ENCODE data around the gene AGBL5.
"Not testable (repeated sequence)": the region's sequence is repeated elsewhere in the genome, so short reads cannot be mapped to it uniquely, and the experiment has no call there.

Gene AGBL5

DNA sequence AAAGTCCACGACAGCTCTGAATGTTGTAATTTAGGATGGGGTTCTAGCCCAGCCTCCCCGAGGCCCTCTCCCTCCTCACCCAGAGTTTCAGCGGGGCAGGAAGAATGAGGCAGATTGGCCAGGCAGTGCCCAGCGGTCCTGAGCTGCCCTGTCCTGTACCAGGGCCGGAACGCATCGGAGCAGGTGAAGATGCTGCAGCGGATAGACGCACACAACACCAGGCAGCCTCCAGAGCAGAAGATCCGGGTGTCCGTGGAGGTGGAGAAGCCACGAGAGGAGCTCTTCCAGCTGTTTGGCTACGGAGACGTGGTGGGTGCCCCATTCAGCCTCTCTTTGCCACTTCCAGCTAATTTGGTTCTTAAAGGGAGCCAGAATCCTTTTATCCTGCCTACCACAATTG is 45.9 kb downstream of the AGBL5 start:
- TF ChIP-seq CTCF (conservative IDR thresholded peaks at IDR 0.05) (no peak), ZFX (IDR thresholded peaks at IDR 0.05) (no peak)
- no peak overlapping the region for H3K27ac ChIP-seq

DNA sequence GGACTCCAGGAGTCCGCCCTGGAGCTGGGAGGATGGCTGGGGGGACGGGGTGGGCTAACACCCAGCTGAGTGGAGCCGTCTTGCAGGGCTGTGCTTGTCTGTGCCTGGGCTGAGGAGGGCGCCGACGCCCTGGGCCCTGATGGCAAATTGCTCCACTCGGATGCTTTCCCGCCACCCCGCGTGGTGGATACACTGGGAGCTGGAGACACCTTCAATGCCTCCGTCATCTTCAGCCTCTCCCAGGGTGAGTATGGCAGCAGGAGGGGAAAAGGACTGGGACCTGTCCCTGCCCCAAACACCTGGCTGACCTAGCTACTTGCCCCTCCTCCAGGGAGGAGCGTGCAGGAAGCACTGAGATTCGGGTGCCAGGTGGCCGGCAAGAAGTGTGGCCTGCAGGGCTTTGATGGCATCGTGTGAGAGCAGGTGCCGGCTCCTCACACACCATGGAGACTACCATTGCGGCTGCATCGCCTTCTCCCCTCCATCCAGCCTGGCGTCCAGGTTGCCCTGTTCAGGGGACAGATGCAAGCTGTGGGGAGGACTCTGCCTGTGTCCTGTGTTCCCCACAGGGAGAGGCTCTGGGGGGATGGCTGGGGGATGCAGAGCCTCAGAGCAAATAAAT is 48.0 kb downstream of the AGBL5 start:
- TF ChIP-seq ZFX (IDR thresholded peaks at IDR 0.05) = no peak
- TF ChIP-seq CTCF (conservative IDR thresholded peaks at IDR 0.05) = no peak
- no peak overlapping the region for H3K27ac ChIP-seq

GRCh38 chr2:27100036-27100435 is 48.6 kb downstream of the AGBL5 start:
- H3K27ac ChIP-seq = no peak overlapping the region
- TF ChIP-seq ZFX (IDR thresholded peaks at IDR 0.05) (no peak), CTCF (conservative IDR thresholded peaks at IDR 0.05) (no peak)

DNA sequence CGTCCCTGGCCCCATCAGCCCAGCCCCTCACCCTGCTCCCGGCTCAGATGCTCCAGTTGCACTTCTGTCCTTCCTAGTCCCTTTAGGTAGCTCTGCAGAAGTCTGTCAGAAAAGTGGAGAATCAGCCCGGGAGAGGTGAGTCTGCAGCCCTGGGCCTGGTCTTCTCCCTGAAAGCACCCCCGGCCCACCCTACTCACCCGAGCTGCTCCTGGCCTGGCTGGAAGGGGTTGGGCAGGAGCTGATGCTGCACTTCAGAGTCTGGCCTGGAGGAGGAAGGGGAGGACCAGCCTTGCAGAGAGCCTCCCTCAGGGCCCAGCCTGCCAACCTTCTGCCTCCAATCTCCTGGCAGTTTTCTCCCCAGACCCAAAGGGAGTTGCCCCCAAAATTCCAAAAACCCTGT is 50.9 kb downstream of the AGBL5 start:
- TF ChIP-seq ZFX (IDR thresholded peaks at IDR 0.05) (no peak), CTCF (conservative IDR thresholded peaks at IDR 0.05) (no peak)

GRCh38 chr2:27105981-27106380 is 54.5 kb downstream of the AGBL5 start:
- no peak overlapping the region for H3K27ac ChIP-seq
- TF ChIP-seq CTCF (conservative IDR thresholded peaks at IDR 0.05) (no peak), ZFX (IDR thresholded peaks at IDR 0.05) (no peak)

More for the DNA sequence above, 50.9 kb downstream of the AGBL5 start:
- no peak overlapping the region for H3K27ac ChIP-seq

GRCh38 chr2:27108221-27108620 is 56.8 kb downstream of the AGBL5 start:
- no peak for TF ChIP-seq ZFX (IDR thresholded peaks at IDR 0.05)
- TF ChIP-seq CTCF (conservative IDR thresholded peaks at IDR 0.05) = no peak
- no peak overlapping the region for H3K27ac ChIP-seq

- TF ChIP-seq ZFX (IDR thresholded peaks at IDR 0.05) = no peak
- TF ChIP-seq CTCF (conservative IDR thresholded peaks at IDR 0.05) = no peak
- no peak overlapping the region for H3K27ac ChIP-seq
Observed at GRCh38 chr2:27109083-27109482, 57.6 kb downstream of the AGBL5 start.

GRCh38 chr2:27110603-27111352 is 59.3 kb downstream of the AGBL5 start:
- H3K27ac ChIP-seq = not testable (repeated sequence)

- not testable (repeated sequence) for H3K27ac ChIP-seq
Observed at GRCh38 chr2:27111392-27112078, 60.1 kb downstream of the AGBL5 start.

All from C4-2B (cell line).